ENCODE data around the gene THADA. TPM values are rescaled to one million over a fixed set of nuclear protein-coding genes. Genes with fewer than 3 reads are reported as not detected.

The THADA gene
- total RNA-seq, 1 experiment from 2014 or later, result 29.4 TPM

DNA sequence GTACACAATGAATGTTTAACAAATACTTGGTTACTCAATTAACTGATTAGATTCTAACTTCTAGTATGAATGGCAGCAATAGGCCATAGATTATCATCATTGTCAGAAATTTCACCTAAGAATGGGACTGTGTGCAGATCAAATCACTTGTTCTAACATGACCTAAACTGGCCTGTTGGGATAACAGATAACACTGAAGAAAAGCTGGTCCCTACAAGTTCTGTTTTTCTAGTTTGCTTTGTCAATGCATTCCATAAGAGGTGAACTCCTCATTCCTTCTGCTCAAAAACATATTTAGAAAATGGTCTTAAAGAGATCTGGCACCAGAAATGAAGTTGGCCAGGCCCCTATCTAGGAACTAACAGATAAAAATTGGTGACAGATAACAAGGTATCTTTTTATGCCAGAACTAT is 175.4 kb downstream of the THADA start:
- no peak overlapping the region for H3K4me3 ChIP-seq (ENCODE audit: low read length)
- no peaks in the 10 kb centered on the region for H3K9me3 ChIP-seq (ENCODE audit: low read length)
- H3K27ac ChIP-seq (ENCODE audit: low read length), result 0 out of 2 replicates have a peak overlapping the region, but pooled peaks have one; percentile 17
- no peak overlapping the region for H3K9ac ChIP-seq (ENCODE audit: low read length)
- DNase-seq, result no peak
- H3K79me2 ChIP-seq (ENCODE audit: low read length), result no peaks in the 10 kb centered on the region
- no peak overlapping the region for H3K4me2 ChIP-seq (ENCODE audit: low read depth, low read length, poor library complexity, severe bottlenecking)
- peaks cover 58% of the 10 kb centered on the region for H3K4me1 ChIP-seq (ENCODE audit: low read length)
- H3K27me3 ChIP-seq (ENCODE audit: low read length), result no peaks in the 10 kb centered on the region
- H4K20me1 ChIP-seq (ENCODE audit: insufficient read depth, low read depth, low read length), result no peaks in the 10 kb centered on the region
- H3K9me2 ChIP-seq (replicated peaks; ENCODE audit: insufficient read depth, low read length), result no peaks in the 10 kb centered on the region
- no peak overlapping the region for H2AFZ ChIP-seq (ENCODE audit: low read length)
- no peaks in the 10 kb centered on the region; the same call in 1 of the 2 replicates for H3K36me3 ChIP-seq (ENCODE audit: insufficient read depth, low read length)

GRCh38 chr2:43419876-43420275 is 176.0 kb downstream of the THADA start:
- Histone ChIP-seq H3K9me2 (replicated peaks; ENCODE audit: insufficient read depth, low read length) (no peaks in the 10 kb centered on the region), H3K4me3 (ENCODE audit: low read length) (no peak overlapping the region), H3K4me1 (ENCODE audit: low read length) (peaks cover 55% of the 10 kb centered on the region), H4K20me1 (ENCODE audit: insufficient read depth, low read depth, low read length) (no peaks in the 10 kb centered on the region), H3K9me3 (ENCODE audit: low read length) (no peaks in the 10 kb centered on the region), H3K36me3 (ENCODE audit: insufficient read depth, low read length) (no peaks in the 10 kb centered on the region; the same call in 1 of the 2 replicates), H3K4me2 (ENCODE audit: low read depth, low read length, poor library complexity, severe bottlenecking) (no peak overlapping the region), H3K27me3 (ENCODE audit: low read length) (no peaks in the 10 kb centered on the region), H3K9ac (ENCODE audit: low read length) (no peak overlapping the region), H2AFZ (ENCODE audit: low read length) (no peak overlapping the region), H3K79me2 (ENCODE audit: low read length) (no peaks in the 10 kb centered on the region), H3K27ac (ENCODE audit: low read length) (no peak overlapping the region)
- DNase-seq, result no peak

DNA sequence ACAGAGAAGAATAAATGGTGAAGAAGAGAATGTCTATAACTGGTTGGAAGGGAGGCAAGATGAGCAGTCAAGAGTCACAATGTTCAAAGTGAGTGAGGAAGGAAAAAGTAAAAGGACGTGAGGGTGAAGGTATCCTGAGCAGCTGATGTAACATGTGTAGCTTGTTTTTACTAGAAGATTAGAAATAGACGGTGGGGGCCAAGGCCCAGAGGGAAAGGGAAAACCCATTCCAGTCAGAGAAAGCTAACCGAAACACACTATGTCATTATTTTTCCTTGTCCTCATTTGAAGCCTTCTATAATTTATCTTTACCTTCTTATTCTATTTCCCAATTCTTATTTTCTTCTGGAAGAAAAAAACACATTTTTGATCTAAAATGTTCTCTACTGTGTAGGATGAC is 176.6 kb downstream of the THADA start:
- no peak overlapping the region for H3K9ac ChIP-seq (ENCODE audit: low read length)
- H3K9me3 ChIP-seq (ENCODE audit: low read length), result no peaks in the 10 kb centered on the region
- peaks cover 49% of the 10 kb centered on the region for H3K4me1 ChIP-seq (ENCODE audit: low read length)
- H3K79me2 ChIP-seq (ENCODE audit: low read length), result no peaks in the 10 kb centered on the region
- no peaks in the 10 kb centered on the region for H4K20me1 ChIP-seq (ENCODE audit: insufficient read depth, low read depth, low read length)
- no peak overlapping the region for H3K27ac ChIP-seq (ENCODE audit: low read length)
- H3K4me2 ChIP-seq (ENCODE audit: low read depth, low read length, poor library complexity, severe bottlenecking), result no peak overlapping the region
- no peaks in the 10 kb centered on the region; the same call in 1 of the 2 replicates for H3K36me3 ChIP-seq (ENCODE audit: insufficient read depth, low read length)
- DNase-seq, result no peak
- H3K9me2 ChIP-seq (replicated peaks; ENCODE audit: insufficient read depth, low read length), result no peaks in the 10 kb centered on the region
- no peaks in the 10 kb centered on the region for H3K27me3 ChIP-seq (ENCODE audit: low read length)
- H3K4me3 ChIP-seq (ENCODE audit: low read length), result no peak overlapping the region
- no peak overlapping the region for H2AFZ ChIP-seq (ENCODE audit: low read length)

GRCh38 chr2:43418680-43419079 is 177.2 kb downstream of the THADA start:
- Histone ChIP-seq H3K4me1 (ENCODE audit: low read length) (peaks cover 46% of the 10 kb centered on the region), H3K9ac (ENCODE audit: low read length) (no peak overlapping the region), H3K27me3 (ENCODE audit: low read length) (no peaks in the 10 kb centered on the region), H3K4me2 (ENCODE audit: low read depth, low read length, poor library complexity, severe bottlenecking) (no peak overlapping the region), H3K79me2 (ENCODE audit: low read length) (no peaks in the 10 kb centered on the region), H2AFZ (ENCODE audit: low read length) (no peak overlapping the region), H3K9me3 (ENCODE audit: low read length) (no peaks in the 10 kb centered on the region), H3K9me2 (replicated peaks; ENCODE audit: insufficient read depth, low read length) (no peaks in the 10 kb centered on the region), H3K36me3 (ENCODE audit: insufficient read depth, low read length) (peaks cover under 1% of the 10 kb centered on the region; the same call in 1 of the 2 replicates), H3K4me3 (ENCODE audit: low read length) (no peak overlapping the region), H3K27ac (ENCODE audit: low read length) (peak overlapping the region; percentile 48; the same call in 1 of the 2 replicates), H4K20me1 (ENCODE audit: insufficient read depth, low read depth, low read length) (no peaks in the 10 kb centered on the region)
- DNase-seq, result no peak

DNA sequence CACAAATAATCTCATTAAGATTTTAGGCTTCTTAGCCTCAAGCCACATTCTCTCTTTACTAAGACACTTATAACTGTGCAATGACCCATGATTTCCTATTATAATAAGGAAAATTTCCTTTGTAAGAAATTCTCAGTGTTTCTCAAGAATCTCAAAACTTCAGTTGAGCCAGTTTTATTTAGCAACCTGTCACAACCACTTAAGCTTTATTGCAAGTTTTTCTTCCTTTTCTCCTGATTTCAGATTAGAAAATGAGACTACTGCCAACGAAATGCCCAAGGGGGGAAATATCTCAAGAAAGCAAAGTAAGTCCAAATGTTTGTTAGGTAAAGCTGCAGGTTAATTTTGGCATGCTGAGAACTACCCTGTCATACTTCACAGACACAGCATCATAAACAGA is 178.5 kb downstream of the THADA start:
- Histone ChIP-seq H3K27me3 (ENCODE audit: low read length) (no peaks in the 10 kb centered on the region), H3K4me1 (ENCODE audit: low read length) (peaks cover 60% of the 10 kb centered on the region), H3K9me3 (ENCODE audit: low read length) (no peaks in the 10 kb centered on the region), H2AFZ (ENCODE audit: low read length) (no peak overlapping the region), H3K4me2 (ENCODE audit: low read depth, low read length, poor library complexity, severe bottlenecking) (peak overlapping the region; percentile 27), H3K79me2 (ENCODE audit: low read length) (no peaks in the 10 kb centered on the region), H3K36me3 (ENCODE audit: insufficient read depth, low read length) (peaks cover 5% of the 10 kb centered on the region; the same call in 1 of the 2 replicates), H3K9me2 (replicated peaks; ENCODE audit: insufficient read depth, low read length) (no peaks in the 10 kb centered on the region), H3K27ac (ENCODE audit: low read length) (peak overlapping the region; percentile 48), H3K9ac (ENCODE audit: low read length) (no peak overlapping the region), H4K20me1 (ENCODE audit: insufficient read depth, low read depth, low read length) (no peaks in the 10 kb centered on the region), H3K4me3 (ENCODE audit: low read length) (no peak overlapping the region)
- no peak for DNase-seq

GRCh38 chr2:43415592-43415991 is 180.2 kb downstream of the THADA start:
- Histone ChIP-seq H3K9ac (ENCODE audit: low read length) (no peak overlapping the region), H4K20me1 (ENCODE audit: insufficient read depth, low read depth, low read length) (no peaks in the 10 kb centered on the region), H3K79me2 (ENCODE audit: low read length) (no peaks in the 10 kb centered on the region), H3K9me2 (replicated peaks; ENCODE audit: insufficient read depth, low read length) (no peaks in the 10 kb centered on the region), H3K27me3 (ENCODE audit: low read length) (no peaks in the 10 kb centered on the region), H3K4me1 (ENCODE audit: low read length) (peaks cover 68% of the 10 kb centered on the region), H3K27ac (ENCODE audit: low read length) (no peak overlapping the region), H3K4me3 (ENCODE audit: low read length) (no peak overlapping the region), H3K4me2 (ENCODE audit: low read depth, low read length, poor library complexity, severe bottlenecking) (peak overlapping the region; percentile 27), H3K36me3 (ENCODE audit: insufficient read depth, low read length) (peaks cover 5% of the 10 kb centered on the region; the same call in 1 of the 2 replicates), H2AFZ (ENCODE audit: low read length) (no peak overlapping the region), H3K9me3 (ENCODE audit: low read length) (no peaks in the 10 kb centered on the region)
- no peak for DNase-seq

DNA sequence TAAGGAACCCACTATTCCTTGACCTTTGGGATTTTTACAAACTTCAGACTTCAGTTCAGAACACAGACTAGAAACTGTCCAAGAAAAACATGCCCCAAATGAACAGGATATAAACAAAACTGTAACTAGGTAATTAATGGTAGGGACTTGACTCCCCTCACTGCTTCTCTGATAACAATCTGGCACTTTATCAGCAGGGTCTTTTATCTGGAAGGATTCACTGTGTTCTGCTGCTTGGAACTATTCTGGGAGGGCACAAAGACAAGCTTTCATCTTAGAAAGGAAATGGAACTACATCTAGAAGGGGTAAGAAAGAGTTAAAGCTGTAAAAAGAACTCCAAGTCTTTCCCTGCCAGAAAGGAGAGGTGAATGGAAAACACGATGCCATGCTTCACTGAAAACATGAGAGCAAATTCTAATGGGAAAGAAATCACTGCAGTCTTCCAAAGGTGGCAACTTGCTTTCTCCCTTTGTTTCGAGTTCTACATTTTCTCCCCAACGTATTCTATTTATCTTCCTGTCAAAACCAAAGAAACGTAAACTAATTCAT is 181.2 kb downstream of the THADA start:
- H3K4me2 ChIP-seq (ENCODE audit: low read depth, low read length, poor library complexity, severe bottlenecking), result no peak overlapping the region
- no peak for DNase-seq
- no peaks in the 10 kb centered on the region for H3K27me3 ChIP-seq (ENCODE audit: low read length)

GRCh38 chr2:43414033-43414432 is 181.8 kb downstream of the THADA start:
- no peak overlapping the region for H2AFZ ChIP-seq (ENCODE audit: low read length)
- H3K4me1 ChIP-seq (ENCODE audit: low read length), result peaks cover 74% of the 10 kb centered on the region
- no peaks in the 10 kb centered on the region for H3K9me2 ChIP-seq (replicated peaks; ENCODE audit: insufficient read depth, low read length)
- H3K79me2 ChIP-seq (ENCODE audit: low read length), result no peaks in the 10 kb centered on the region
- H3K9me3 ChIP-seq (ENCODE audit: low read length), result no peaks in the 10 kb centered on the region
- H3K9ac ChIP-seq (ENCODE audit: low read length), result no peak overlapping the region
- H3K4me2 ChIP-seq (ENCODE audit: low read depth, low read length, poor library complexity, severe bottlenecking), result no peak overlapping the region
- H3K27me3 ChIP-seq (ENCODE audit: low read length), result no peaks in the 10 kb centered on the region
- H3K4me3 ChIP-seq (ENCODE audit: low read length), result no peak overlapping the region
- DNase-seq, result no peak
- no peak overlapping the region for H3K27ac ChIP-seq (ENCODE audit: low read length)
- 0 out of 2 replicates have a peak, but pooled peaks cover 5% of the 10 kb centered on the region for H3K36me3 ChIP-seq (ENCODE audit: insufficient read depth, low read length)
- H4K20me1 ChIP-seq (ENCODE audit: insufficient read depth, low read depth, low read length), result no peaks in the 10 kb centered on the region

More for the DNA sequence above, 181.2 kb downstream of the THADA start:
- Histone ChIP-seq H3K36me3 (ENCODE audit: insufficient read depth, low read length) (0 out of 2 replicates have a peak, but pooled peaks cover 5% of the 10 kb centered on the region), H3K4me3 (ENCODE audit: low read length) (no peak overlapping the region), H4K20me1 (ENCODE audit: insufficient read depth, low read depth, low read length) (no peaks in the 10 kb centered on the region), H3K9ac (ENCODE audit: low read length) (no peak overlapping the region), H3K4me1 (ENCODE audit: low read length) (peaks cover 70% of the 10 kb centered on the region), H3K27ac (ENCODE audit: low read length) (no peak overlapping the region), H3K9me3 (ENCODE audit: low read length) (no peaks in the 10 kb centered on the region), H3K9me2 (replicated peaks; ENCODE audit: insufficient read depth, low read length) (no peaks in the 10 kb centered on the region), H3K79me2 (ENCODE audit: low read length) (no peaks in the 10 kb centered on the region), H2AFZ (ENCODE audit: low read length) (no peak overlapping the region)

Measured in Karpas-422 (cell line).